ENCODE results near the gene MT4.

The MT4 gene

DNA sequence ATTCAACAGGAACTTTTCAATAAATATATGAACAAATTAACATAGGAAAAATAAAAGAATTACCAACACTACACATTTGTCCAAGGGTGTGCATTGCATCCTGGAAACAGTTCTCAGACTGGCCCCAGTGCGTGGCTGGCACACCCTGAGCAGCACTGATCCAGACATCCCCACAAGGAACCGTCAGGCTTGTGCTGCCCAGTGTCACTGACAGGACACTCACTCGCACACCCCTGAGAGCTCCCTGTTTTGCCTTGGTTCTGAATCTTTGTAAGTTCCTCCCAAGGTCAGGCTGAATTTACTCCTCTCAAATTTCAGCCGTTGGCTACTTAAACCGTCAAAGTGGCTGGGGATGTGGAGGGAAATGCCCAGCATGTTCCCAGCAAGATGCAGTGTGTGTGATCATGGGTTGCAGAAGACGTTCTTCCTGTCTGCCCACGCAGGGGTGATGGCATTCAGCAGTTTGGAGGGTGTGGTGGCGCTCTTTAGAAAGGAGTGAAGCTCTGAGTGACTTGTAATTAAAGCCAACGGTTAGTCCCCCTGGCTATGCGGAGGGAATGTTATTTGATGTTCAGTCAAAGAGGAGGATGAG lies 45.2 kb downstream of the MT4 start:
- H3K36me3 ChIP-seq (ENCODE audit: insufficient read depth, low read length) = no peaks in the 10 kb centered on the region
- peaks cover 24% of the 10 kb centered on the region for H3K4me1 ChIP-seq (ENCODE audit: insufficient read depth, low read length)
- no peaks in the 10 kb centered on the region for H3K9me3 ChIP-seq (ENCODE audit: low read length)
- H3K4me3 ChIP-seq (ENCODE audit: low read length) = no peak overlapping the region
- no peak overlapping the region for H2AFZ ChIP-seq (ENCODE audit: low read depth, low read length)
- peaks cover 46% of the 10 kb centered on the region for H3K27me3 ChIP-seq (ENCODE audit: insufficient read depth, low read length)

DNA sequence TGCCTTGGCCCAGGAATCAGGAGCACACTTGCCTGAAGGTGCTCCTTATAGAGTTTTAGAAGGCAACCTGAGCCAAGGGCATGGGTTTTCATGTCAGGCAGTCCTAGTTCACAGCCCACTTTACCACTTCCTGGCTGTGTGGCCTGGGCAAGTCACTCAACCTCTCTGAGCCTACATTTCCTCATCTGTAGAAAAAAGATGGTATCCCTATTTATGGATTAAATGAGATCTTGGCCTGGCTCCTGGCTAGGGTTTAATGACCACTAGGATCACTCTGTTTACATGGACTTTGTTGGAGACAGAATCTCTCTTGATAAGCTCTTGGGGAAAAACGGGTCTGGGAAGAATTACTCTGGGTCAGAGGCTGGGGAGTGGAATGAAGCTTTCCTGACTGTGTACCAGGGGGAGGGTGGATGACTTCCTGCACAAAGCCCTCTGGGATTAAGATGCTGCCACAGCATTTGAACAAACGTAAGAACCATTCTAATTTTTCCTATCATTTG lies 45.8 kb downstream of the MT4 start:
- Histone ChIP-seq H3K9me3 (ENCODE audit: low read length) (no peaks in the 10 kb centered on the region), H2AFZ (ENCODE audit: low read depth, low read length) (no peak overlapping the region), H3K4me3 (ENCODE audit: low read length) (no peak overlapping the region), H3K36me3 (ENCODE audit: insufficient read depth, low read length) (no peaks in the 10 kb centered on the region), H3K27me3 (ENCODE audit: insufficient read depth, low read length) (peaks cover 51% of the 10 kb centered on the region), H3K4me1 (ENCODE audit: insufficient read depth, low read length) (peaks cover 24% of the 10 kb centered on the region)

DNA sequence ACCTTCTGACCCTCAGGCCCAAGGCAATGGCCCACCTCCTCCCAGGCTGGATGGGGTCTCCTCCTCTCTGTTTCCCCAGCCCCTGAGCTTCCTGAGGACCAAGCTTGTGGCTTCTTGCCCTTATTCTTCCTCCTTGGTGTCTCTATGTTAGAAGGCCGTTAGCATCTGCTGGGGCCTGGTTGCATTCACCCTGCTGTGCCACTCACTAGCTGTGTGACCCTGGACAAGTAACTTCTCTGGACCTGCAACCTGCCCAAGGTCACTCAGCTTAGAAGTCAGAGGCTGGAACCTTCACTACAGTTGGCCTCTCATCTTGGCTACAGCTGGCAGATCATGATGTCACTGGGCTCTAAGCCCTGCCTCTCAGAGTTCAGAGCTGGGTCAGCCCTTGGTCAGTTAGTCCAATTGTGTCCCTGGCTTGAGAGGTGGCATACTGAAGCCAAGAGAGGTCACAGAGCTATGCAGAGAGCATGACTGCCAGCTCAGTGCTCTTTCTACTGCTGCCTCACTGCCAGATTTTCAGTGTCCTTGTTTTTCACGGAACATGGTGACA lies 46.5 kb downstream of the MT4 start:
- Histone ChIP-seq H3K9me3 (ENCODE audit: low read length) (no peaks in the 10 kb centered on the region), H3K36me3 (ENCODE audit: insufficient read depth, low read length) (no peaks in the 10 kb centered on the region), H3K4me1 (ENCODE audit: insufficient read depth, low read length) (peaks cover 24% of the 10 kb centered on the region), H3K27me3 (ENCODE audit: insufficient read depth, low read length) (peaks cover 54% of the 10 kb centered on the region), H3K4me3 (ENCODE audit: low read length) (no peak overlapping the region), H2AFZ (ENCODE audit: low read depth, low read length) (no peak overlapping the region)

DNA sequence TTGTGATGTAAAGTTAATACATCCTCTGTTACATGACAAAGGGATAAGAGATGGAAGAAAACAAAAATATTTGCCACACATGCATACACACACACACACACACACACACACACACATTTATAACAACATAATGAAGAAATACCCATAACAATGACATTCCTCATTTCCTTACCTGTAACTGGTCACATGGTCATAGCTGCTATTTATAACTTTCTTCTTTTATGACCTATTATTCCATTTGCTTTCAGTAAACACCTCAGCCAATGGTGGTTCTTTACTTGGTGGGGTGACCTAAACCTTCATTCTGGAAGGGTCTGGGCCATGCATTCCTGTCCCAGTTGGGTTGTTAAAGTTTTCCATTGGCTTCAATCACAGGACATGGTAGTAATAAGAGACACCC lies 48.8 kb downstream of the MT4 start:
- Histone ChIP-seq H3K27me3 (ENCODE audit: insufficient read depth, low read length) (peaks cover 66% of the 10 kb centered on the region), H3K4me3 (ENCODE audit: low read length) (no peak overlapping the region), H3K9me3 (ENCODE audit: low read length) (no peaks in the 10 kb centered on the region), H3K36me3 (ENCODE audit: insufficient read depth, low read length) (no peaks in the 10 kb centered on the region), H2AFZ (ENCODE audit: low read depth, low read length) (no peak overlapping the region), H3K4me1 (ENCODE audit: insufficient read depth, low read length) (peaks cover 16% of the 10 kb centered on the region)

DNA sequence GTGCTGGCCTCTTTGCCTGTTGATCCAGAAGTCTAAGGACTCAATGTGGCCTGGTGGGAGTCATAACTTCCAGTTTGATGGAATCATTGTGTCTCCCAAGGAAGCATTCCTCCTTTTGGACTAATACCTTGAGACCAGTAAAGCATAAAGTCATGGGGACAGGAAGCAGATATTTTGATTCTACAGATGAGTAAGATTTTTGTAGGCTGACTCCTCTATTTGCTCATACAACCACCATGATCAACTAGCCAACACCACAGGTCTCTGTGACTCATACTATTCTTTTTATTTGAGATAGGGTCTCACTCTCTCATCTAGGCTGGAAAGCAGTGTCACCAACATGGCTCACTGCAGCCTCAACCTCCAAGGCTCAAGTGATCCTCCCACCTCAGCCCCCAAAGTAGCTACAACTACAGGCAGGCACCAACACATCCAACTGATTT lies 49.7 kb downstream of the MT4 start:
- peaks cover 7% of the 10 kb centered on the region for H3K4me1 ChIP-seq (ENCODE audit: insufficient read depth, low read length)
- H2AFZ ChIP-seq (ENCODE audit: low read depth, low read length) = no peak overlapping the region
- no peaks in the 10 kb centered on the region for H3K36me3 ChIP-seq (ENCODE audit: insufficient read depth, low read length)
- no peak overlapping the region for H3K4me3 ChIP-seq (ENCODE audit: low read length)
- H3K27me3 ChIP-seq (ENCODE audit: insufficient read depth, low read length) = peaks cover 66% of the 10 kb centered on the region
- H3K9me3 ChIP-seq (ENCODE audit: low read length) = no peaks in the 10 kb centered on the region

DNA sequence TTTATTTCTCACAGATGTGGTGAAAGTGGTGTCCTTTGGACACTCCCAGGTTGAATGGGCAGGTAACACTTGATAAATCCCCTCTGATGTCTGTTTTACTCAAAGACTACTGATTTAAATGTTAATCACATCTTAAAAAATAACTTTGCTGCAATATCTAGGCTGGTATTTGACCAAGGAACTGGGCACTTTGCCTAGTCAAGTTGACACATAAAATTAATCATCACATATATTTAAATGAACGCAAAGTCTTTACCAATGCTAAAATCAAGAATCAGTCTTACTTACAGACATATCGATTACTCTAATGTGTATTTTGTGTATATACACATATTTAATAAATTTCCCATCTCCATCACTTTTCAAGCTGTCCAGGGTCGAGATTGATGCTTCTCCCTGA lies 50.5 kb downstream of the MT4 start:
- H3K36me3 ChIP-seq (ENCODE audit: insufficient read depth, low read length) = no peaks in the 10 kb centered on the region
- no peak overlapping the region for H2AFZ ChIP-seq (ENCODE audit: low read depth, low read length)
- H3K27me3 ChIP-seq (ENCODE audit: insufficient read depth, low read length) = peaks cover 66% of the 10 kb centered on the region
- no peak overlapping the region for H3K4me3 ChIP-seq (ENCODE audit: low read length)
- no peaks in the 10 kb centered on the region for H3K9me3 ChIP-seq (ENCODE audit: low read length)
- H3K4me1 ChIP-seq (ENCODE audit: insufficient read depth, low read length) = peaks cover under 1% of the 10 kb centered on the region

DNA sequence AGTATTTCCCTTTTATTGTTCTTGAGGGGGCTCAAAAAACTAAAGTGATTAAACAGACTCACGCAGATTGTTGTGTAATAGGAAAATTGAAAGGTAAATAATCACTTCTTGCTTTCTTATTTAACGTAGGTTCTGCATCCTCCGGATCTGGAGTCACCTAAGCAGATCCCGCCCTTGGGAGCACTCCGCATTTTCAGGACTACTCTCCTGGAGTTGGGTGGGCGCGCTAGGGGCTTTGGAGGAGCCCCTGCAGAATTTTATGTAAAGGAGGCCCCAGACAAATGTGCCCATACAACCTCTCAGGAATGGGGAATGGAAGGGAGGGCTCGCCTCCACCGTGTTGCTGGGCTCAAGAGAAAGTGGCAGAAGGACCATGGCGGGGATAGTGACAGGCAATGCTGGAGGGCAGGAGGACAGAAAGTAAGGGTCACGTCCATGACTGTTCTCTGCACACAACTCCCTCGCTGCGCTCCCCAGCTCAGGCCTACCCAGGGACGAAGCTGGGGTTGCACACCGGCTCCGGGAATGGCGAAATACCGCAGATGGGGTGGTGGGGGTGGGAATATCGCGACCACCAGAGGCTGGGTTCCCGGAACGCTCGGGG lies 51.8 kb downstream of the MT4 start:
- Histone ChIP-seq H3K4me1 (ENCODE audit: insufficient read depth, low read length) (no peaks in the 10 kb centered on the region), H3K9me3 (ENCODE audit: low read length) (no peaks in the 10 kb centered on the region), H3K4me3 (ENCODE audit: low read length) (no peak overlapping the region), H3K27me3 (ENCODE audit: insufficient read depth, low read length) (peaks cover 65% of the 10 kb centered on the region), H3K36me3 (ENCODE audit: insufficient read depth, low read length) (no peaks in the 10 kb centered on the region), H2AFZ (ENCODE audit: low read depth, low read length) (no peak overlapping the region)

DNA sequence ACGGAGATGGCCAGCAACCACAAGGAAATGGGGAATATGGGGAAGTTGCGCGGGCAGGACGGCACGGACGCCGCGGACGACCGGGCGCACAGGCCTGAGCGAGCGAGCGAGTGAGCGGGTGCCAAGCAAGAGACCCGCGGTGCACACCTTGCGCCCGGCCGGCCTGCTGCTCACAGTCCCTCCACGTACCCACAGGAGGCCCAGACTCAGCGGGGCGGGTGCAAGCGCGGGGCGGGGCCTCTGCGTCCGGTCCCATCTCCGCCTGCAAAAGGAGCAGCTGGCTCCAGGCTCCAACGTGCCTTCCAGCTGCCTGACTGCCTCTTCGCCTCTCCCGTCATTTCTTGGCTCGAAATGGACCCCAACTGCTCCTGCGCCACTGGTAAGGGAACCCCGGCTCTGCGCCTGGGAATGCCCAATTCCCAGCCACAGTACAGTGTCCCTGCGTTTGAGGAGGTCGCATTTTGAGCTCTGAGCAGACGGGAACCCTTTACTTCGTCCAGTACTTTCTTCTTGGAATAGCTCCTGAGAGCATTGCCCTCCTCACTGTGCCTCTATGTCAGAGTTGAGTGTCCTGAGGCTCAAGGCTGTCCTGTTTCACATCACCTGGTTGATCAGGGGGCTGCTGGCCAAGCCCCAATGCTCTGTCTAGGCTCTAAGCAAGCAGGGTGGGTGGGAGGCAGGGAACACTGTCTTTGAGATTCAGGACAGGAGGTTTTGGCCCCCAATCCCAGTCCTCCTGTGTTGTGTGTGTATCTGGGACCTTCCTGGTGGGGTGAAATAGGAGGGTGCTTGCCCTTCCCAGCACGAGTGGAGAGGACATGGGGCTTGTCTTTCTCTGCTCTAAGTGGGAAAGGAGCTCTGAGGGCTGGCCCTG lies 52.6 kb downstream of the MT4 start:
- no peaks in the 10 kb centered on the region for H3K4me1 ChIP-seq (ENCODE audit: insufficient read depth, low read length)
- no peaks in the 10 kb centered on the region for H3K9me3 ChIP-seq (ENCODE audit: low read length)
- H3K36me3 ChIP-seq (ENCODE audit: insufficient read depth, low read length) = no peaks in the 10 kb centered on the region
- peaks cover 64% of the 10 kb centered on the region for H3K27me3 ChIP-seq (ENCODE audit: insufficient read depth, low read length)
- H2AFZ ChIP-seq (ENCODE audit: low read depth, low read length) = no peak overlapping the region
- no peak overlapping the region for H3K4me3 ChIP-seq (ENCODE audit: low read length)

DNA sequence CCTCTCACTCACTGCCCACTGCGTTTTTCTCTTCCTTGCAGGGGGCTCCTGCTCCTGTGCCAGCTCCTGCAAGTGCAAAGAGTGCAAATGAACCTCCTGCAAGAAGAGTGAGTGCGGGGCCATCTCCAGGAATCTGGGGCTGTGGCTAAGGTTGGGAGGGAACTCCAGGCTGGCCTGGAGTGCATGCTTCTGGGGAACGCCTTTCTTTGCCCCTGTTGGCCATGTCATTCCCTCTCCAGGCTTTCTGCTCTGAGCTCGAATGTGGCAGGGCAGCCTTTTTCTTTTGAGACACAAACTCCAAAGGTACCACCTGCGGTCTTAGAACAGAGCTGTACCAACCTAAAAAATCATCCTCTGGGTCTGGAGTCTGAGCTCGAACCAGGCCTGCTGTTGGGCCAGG lies 53.3 kb downstream of the MT4 start:
- H3K4me3 ChIP-seq (ENCODE audit: low read length) = no peak overlapping the region
- H3K27me3 ChIP-seq (ENCODE audit: insufficient read depth, low read length) = peaks cover 67% of the 10 kb centered on the region
- no peaks in the 10 kb centered on the region for H3K4me1 ChIP-seq (ENCODE audit: insufficient read depth, low read length)
- no peaks in the 10 kb centered on the region for H3K9me3 ChIP-seq (ENCODE audit: low read length)
- no peaks in the 10 kb centered on the region for H3K36me3 ChIP-seq (ENCODE audit: insufficient read depth, low read length)
- no peak overlapping the region for H2AFZ ChIP-seq (ENCODE audit: low read depth, low read length)

Data from neuron (in vitro differentiated cells).